Gastroesophageal sphincter (tissue), 4 donors: Measurements from ENCODE around the gene LAMA2. TPM values are rescaled to one million over a fixed set of nuclear protein-coding genes. Genes with fewer than 3 reads are reported as not detected.

Source experiments
- ATAC-seq: fragments of 150-250 bp; one replicate; pipeline ENCODE4 v1.9.1; 2016; ENCODE audit warnings: mild to moderate bottlenecking, moderate library complexity
- H3K27ac ChIP-seq, 4 donors: fragments of 200-600 bp; sonication (generic) in 3 of 4; 1 replicate in 3 of 4; 2 replicates in 1 of 4; pipeline ENCODE4 v1.5.1; 2016 to 2019
- H3K27me3 ChIP-seq: fragments of 200-600 bp; sonication (generic); one replicate; pipeline ENCODE4 v1.5.1; 2019
- H3K36me3 ChIP-seq, 2 donors: fragments of 200-600 bp; sonication (generic); one replicate each; pipeline ENCODE4 v1.5.1; 2019; ENCODE audit warnings: control low read depth in 1 of 2
- H3K4me1 ChIP-seq, 3 donors: fragments of 200-600 bp; sonication (generic); 1 replicate in 2 of 3; 2 replicates in 1 of 3; pipeline ENCODE4 v1.5.1; 2016 to 2019; ENCODE audit warnings: control low read depth in 2 of 3
- H3K4me3 ChIP-seq, 2 donors: fragments of 200-600 bp; sonication (generic); one replicate each; pipeline ENCODE4 v1.5.1; 2019; ENCODE audit warnings: mild to moderate bottlenecking in 1 of 2, moderate library complexity in 1 of 2
- H3K9me3 ChIP-seq, 3 donors: fragments of 200-600 bp; sonication (generic); one replicate each; pipeline ENCODE4 v1.5.1; 2017 to 2019; ENCODE audit warnings: control low read depth in 2 of 3
- CTCF ChIP-seq, 4 experiments: fragments of 200-600 bp in 2 of 4; fragments of 450-650 bp in 2 of 4; sonication (generic) in 1 of 4; IDR thresholded peaks; one replicate each; pipeline ENCODE4 v1.5.1; 2017 to 2019; ENCODE audit warnings: antibody characterized with exemption in 4 of 4, mild to moderate bottlenecking in 2 of 4, moderate library complexity in 2 of 4
- EP300 ChIP-seq: sonication (generic); formaldehyde crosslinking; IDR thresholded peaks from one replicate; pipeline ENCODE4 v1.6.1; 2017; ENCODE audit warnings: antibody characterized with exemption, mild to moderate bottlenecking
- POLR2A ChIP-seq, 2 donors: fragments of 450-650 bp; IDR thresholded peaks; one replicate each; pipeline ENCODE4 v1.6.1; 2017; ENCODE audit warnings: antibody characterized with exemption in 2 of 2, mild to moderate bottlenecking in 2 of 2, moderate library complexity in 1 of 2
- POLR2AphosphoS5 ChIP-seq: sonication (generic); formaldehyde crosslinking; IDR thresholded peaks from one replicate; pipeline ENCODE4 v1.6.1; 2017; ENCODE audit warnings: antibody characterized with exemption
- WGBS, 2 donors: methylation state at CpG; one replicate each; pipeline ENCODE4 v1.1.5; 2018; ENCODE audit warnings: low coverage in 1 of 2; 5-methylcytosine and 5-hydroxymethylcytosine counted together
- total RNA-seq, 4 donors: library from RNA; depleted of rRNA; stranded (reverse); fragments of >200 nt; gene quantifications; one replicate each; pipeline ENCODE4 v1.1.0, GENCODE V29; 2016

Gene LAMA2
- total RNA-seq, 4 donors from 2014 or later, result 103 to 199 (median 153) TPM

DNA sequence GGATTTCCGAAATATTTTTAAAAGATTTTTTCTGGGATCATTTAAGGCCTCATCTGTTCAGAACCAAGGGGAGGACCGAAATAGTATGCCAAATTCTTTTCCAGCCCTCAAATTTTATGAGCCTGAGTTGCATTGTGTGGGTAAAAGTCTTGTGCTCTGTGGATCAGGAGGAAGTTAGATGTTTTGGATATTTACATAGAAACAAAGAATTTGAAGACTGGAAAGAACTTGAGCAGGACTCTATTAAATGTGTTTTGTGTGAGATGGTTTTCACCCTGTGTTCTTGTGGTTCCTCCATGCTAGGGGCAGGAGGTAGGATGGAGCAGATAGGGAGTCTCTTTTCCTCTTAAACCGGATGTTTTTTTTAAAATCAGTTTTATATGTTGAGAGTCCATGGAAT, 329.1 kb downstream of the LAMA2 start:
- Histone ChIP-seq H3K36me3 (no peaks in the 10 kb centered on the region), H3K4me1 (no peaks in the 10 kb centered on the region), H3K27me3 (no peaks in the 10 kb centered on the region), H3K27ac (no peak overlapping the region), H3K9me3 (no peaks in the 10 kb centered on the region), H3K4me3 (no peak overlapping the region)
- ATAC-seq, result no peak
- WGBS, 2 donors, result 57 to 70% methylated on average over 3 of the region's 3 CpGs
- TF ChIP-seq POLR2AphosphoS5 (no peak), POLR2A (IDR thresholded peaks at IDR 0.05) (no peak), EP300 (no peak), CTCF (IDR thresholded peaks at IDR 0.05) (no peak)

GRCh38 chr6:129215246-129215645, 332.3 kb downstream of the LAMA2 start:
- Histone ChIP-seq H3K27ac (no peak overlapping the region), H3K27me3 (no peaks in the 10 kb centered on the region), H3K9me3 (no peaks in the 10 kb centered on the region), H3K36me3 (no peaks in the 10 kb centered on the region), H3K4me1 (no peaks in the 10 kb centered on the region), H3K4me3 (no peak overlapping the region)
- TF ChIP-seq POLR2A (IDR thresholded peaks at IDR 0.05), result no peak
- TF ChIP-seq POLR2AphosphoS5, result no peak
- TF ChIP-seq EP300, result no peak
- TF ChIP-seq CTCF (IDR thresholded peaks at IDR 0.05), result no peak
- no peak for ATAC-seq

DNA sequence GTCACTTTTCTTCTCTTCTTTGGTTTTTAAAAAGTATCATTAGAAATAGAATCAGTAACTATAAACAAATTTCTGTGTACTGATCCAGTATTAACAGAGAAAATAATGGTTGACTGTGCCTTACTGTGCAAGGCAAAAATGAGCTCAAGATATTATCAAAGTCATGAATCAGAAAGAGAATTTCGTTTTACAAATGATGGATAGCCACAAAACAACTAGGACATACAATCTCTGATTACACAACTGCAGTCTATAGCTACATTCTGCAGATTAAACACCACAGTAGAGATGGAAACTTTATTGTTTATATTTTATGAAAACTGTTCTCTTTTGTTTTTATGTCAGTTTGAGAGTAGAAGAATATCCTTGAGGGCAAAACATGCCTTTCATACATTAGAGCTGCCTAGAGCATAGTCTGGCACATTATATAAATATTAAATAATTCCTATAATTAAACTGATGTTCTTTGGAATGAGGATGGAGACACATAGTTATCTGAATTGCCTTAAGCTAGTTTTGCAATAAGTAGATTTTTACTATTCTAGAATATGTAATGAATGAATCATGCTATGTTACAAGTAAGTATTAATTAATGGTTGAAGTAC, 333.1 kb downstream of the LAMA2 start:
- ATAC-seq, result no peak
- WGBS, 2 donors, result 38 to 42% methylated on average over 1 of the region's 1 CpG
- Histone ChIP-seq H3K27ac (no peak overlapping the region), H3K36me3 (no peaks in the 10 kb centered on the region), H3K4me1 (no peaks in the 10 kb centered on the region), H3K27me3 (no peaks in the 10 kb centered on the region), H3K9me3 (no peaks in the 10 kb centered on the region), H3K4me3 (no peak overlapping the region)
- TF ChIP-seq EP300, result no peak
- TF ChIP-seq POLR2A (IDR thresholded peaks at IDR 0.05), result no peak
- no peak for TF ChIP-seq CTCF (IDR thresholded peaks at IDR 0.05)
- no peak for TF ChIP-seq POLR2AphosphoS5

GRCh38 chr6:129217701-129218100, 334.8 kb downstream of the LAMA2 start:
- Histone ChIP-seq H3K27me3 (no peaks in the 10 kb centered on the region), H3K4me1 (no peaks in the 10 kb centered on the region), H3K4me3 (no peak overlapping the region), H3K27ac (no peak overlapping the region), H3K9me3 (peaks cover 0 to under 1% (median 0%) of the 10 kb centered on the region in 3 donors), H3K36me3 (no peaks in the 10 kb centered on the region)
- no peak for ATAC-seq
- no peak for TF ChIP-seq POLR2A (IDR thresholded peaks at IDR 0.05)
- no peak for TF ChIP-seq POLR2AphosphoS5
- no peak for TF ChIP-seq EP300
- no peak for TF ChIP-seq CTCF (IDR thresholded peaks at IDR 0.05)

DNA sequence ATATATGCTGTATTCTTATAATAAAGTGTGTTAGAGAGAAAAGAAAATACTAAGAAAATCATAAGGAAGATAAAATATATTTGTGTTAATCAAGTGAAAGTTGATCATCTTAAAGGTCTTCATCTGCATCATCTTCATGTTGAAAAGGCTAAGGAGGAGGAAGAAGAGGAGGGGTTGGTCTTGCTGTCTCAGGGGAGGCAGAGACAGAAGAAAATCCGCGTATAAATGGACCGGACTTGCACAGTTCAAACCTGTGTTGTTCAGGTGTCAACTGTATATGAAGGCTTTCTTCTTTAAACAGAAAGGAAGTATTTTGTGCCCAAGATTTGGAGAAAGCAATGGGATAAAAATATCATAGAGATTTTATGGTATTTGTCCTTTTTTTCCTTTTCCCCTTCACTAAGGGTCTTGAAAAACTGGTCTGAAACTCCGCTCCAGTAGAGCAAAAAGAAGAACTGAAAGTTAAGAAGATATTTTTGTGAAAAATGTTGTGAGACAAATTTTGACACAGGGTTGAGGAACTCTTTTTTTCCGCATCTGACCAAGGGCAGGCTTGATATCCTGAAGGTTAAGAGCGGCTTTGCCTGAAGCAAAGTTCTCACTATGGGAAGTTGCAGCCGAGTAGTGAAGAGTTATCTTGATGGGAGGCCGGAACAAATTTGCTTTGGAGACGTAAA, 350.7 kb downstream of the LAMA2 start:
- H3K27me3 ChIP-seq, result no peaks in the 10 kb centered on the region
- ATAC-seq, result no peak
- TF ChIP-seq POLR2A (IDR thresholded peaks at IDR 0.05) (no peak), EP300 (no peak), POLR2AphosphoS5 (no peak)
- H3K27ac ChIP-seq, result no peak overlapping the region
- no peak overlapping the region for H3K4me3 ChIP-seq
- no peaks in the 10 kb centered on the region for H3K4me1 ChIP-seq
- 92 to 94% methylated on average over 9 of the region's 9 CpGs for WGBS, 2 donors
- H3K36me3 ChIP-seq, result no peaks in the 10 kb centered on the region
- H3K9me3 ChIP-seq, result no peaks in the 10 kb centered on the region
